ENCODE results near the gene SMLR1. TPM values are rescaled to one million over a fixed set of nuclear protein-coding genes. Genes with fewer than 3 reads are reported as not detected.

Gene SMLR1
- total RNA-seq, 2 experiments from 2014 or later: not detected

GRCh38 chr6:130879826-130880225 is 52.6 kb downstream of the SMLR1 start:
- CTCF ChIA-PET: no interaction called here
- POLR2A ChIA-PET: no interaction called here

GRCh38 chr6:130882370-130882769 is 55.2 kb downstream of the SMLR1 start:
- ChIA-PET POLR2A (no interaction called here), CTCF (no interaction called here)

GRCh38 chr6:130885392-130886192 is 58.4 kb downstream of the SMLR1 start:
- ChIA-PET CTCF (interaction anchor here (0.9 to 2.6 kb wide), 7 partner anchors 68 to 648 kb away, joined by 3 to 29 read pairs (median 3); no protein-coding TSS in a partner anchor), POLR2A (interaction anchor here (0.6 kb wide), 1 partner anchor 17 kb away, joined by 4 read pairs; no protein-coding TSS in a partner anchor)

Other genes with a start within 250 kb of the SMLR1 start
- 10 to 100 TPM; 34.3 to 40.4 TPM for gene EPB41L2, start 235.8 kb downstream of the SMLR1 start, total RNA-seq